HG03558 (cell line): ENCODE measurements around the gene TUBA3E.
"Not testable (repeated sequence)": the region's sequence is repeated elsewhere in the genome, so short reads cannot be mapped to it uniquely, and the experiment has no call there.

Experiments
- ATAC-seq: cut with Tn5 transposase; IDR thresholded peaks from one replicate; pipeline ENCODE4 v1.9.1; 2021; ENCODE audit warnings: moderate number of reproducible peaks; ENCODE audit not compliant: unreplicated experiment; ENCODE audit errors: extremely low read depth

Gene TUBA3E

DNA sequence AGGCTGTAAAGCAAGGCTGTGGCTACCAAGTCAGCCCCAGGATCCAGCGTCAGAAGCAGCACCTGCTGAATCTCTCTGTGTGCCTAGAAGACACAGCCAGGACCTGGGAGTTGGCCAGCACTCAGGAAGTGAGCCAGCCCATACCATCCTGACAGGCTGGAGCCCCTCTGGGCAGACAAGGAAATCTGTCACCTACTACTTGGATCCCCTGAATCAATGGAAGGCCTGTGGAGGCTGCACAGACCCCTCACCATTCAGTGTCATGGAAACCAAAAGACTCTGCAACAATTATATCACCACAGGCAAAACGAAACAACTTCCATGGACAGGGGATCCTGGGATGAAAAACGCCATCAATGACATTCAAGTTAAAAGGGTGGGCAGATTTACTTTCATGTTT is 31.6 kb downstream of the TUBA3E start:
- not testable (repeated sequence) for ATAC-seq

- ATAC-seq: no peak
Observed at GRCh38 chr2:130165293-130166016, 32.8 kb downstream of the TUBA3E start.

DNA sequence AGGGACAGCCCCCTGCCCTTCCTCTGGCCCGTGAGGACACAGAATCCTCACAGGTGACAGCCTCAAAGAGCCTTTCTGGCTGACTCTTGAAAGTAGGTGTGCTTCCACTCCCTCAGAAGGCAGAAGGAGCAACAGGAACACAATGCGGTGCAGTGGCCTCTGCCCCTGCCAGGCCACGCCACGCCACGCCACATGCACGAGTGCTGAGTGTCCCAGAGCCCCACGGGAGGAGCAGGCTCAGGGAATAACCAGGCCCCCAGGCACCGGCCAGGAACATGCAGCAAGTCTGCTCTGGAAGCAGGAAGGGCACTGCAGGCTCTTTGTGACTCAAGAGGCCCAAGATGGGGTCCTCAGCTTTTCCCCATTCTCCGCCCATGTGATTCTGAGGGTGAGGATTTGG is 35.3 kb downstream of the TUBA3E start:
- no peak for ATAC-seq

GRCh38 chr2:130162486-130162885 is 35.8 kb downstream of the TUBA3E start:
- ATAC-seq: not testable (repeated sequence)

GRCh38 chr2:130160838-130161705 is 37.2 kb downstream of the TUBA3E start:
- not testable (repeated sequence) for ATAC-seq

DNA sequence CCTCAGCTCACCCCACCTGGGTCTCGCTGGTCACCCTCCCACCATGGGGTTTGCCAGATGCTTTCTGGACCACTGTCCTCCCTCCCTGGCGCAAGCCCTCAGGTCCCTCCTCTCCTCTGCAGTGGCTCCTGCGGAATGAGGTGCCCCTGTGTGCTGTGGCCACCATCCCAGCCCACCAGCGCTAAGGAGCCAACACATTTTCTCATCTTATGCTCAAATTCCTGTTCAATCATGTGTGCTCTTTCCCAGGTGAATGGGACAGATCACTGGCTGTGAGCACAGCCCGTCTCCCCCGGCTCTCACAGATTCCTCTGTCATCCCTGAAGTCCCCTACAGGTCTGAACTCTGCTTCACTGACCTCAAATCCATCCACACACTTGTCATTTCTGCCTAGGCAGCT is 38.1 kb downstream of the TUBA3E start:
- ATAC-seq: no peak

- not testable (repeated sequence) for ATAC-seq
Observed at GRCh38 chr2:130159376-130159775, 38.9 kb downstream of the TUBA3E start.

- no peak for ATAC-seq
Observed at GRCh38 chr2:130158631-130159030, 39.6 kb downstream of the TUBA3E start.

- peak; percentile 55 for ATAC-seq
Observed at GRCh38 chr2:130157825-130158514, 40.3 kb downstream of the TUBA3E start.

DNA sequence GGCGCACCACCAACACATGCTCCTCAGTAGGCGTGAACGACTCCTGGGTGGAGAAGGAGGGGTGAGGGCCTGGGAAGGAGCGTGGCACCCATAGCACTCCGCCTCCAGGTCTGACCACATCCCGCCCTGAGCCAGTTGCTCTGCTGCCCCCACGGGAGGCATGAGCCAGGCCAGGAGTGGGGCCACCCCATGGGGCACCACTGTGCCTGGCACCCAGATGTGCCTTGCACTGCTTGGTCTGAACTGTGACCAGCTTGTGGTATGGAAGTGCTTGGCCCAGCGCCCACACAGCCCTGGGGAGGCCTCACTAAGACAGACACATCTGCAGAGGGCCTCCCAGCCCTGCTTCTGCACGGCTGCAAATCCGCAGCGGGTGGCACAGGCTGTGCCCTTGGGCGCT is 40.9 kb downstream of the TUBA3E start:
- not testable (repeated sequence) for ATAC-seq

- no peak for ATAC-seq
Observed at GRCh38 chr2:130156624-130157004, 41.6 kb downstream of the TUBA3E start.

DNA sequence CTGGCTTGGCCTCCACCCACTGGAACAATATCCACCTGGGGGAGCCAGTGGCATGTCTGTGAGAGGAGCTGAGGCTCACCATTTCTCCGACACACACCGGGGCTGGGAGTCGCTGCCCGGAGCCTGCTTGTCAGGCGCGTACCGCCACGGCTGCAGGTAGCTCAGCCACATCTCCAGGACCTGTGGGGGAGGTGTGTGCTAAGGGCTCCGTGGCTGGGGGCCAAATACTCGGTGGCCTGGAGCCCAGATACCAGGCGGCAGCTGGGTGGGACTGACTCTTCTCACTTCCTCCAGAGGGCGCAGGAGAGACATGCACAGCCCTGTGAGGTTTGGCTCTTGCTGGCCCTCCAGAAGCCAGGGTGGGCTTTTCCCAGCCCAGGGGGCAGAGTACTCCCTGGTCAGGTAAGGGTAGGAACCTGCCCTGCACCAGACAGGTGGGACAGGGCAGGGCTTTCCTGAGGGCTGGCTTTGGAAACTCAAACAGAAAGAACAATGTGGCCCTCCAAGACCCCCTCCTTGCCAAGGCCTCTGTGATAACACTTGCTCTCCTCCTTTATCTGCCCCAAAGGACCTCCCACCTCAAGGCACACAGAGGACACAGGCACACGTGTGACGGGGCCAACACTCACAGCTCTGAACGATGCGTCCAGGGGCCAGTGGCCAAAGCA is 42.1 kb downstream of the TUBA3E start:
- ATAC-seq: not testable (repeated sequence)

DNA sequence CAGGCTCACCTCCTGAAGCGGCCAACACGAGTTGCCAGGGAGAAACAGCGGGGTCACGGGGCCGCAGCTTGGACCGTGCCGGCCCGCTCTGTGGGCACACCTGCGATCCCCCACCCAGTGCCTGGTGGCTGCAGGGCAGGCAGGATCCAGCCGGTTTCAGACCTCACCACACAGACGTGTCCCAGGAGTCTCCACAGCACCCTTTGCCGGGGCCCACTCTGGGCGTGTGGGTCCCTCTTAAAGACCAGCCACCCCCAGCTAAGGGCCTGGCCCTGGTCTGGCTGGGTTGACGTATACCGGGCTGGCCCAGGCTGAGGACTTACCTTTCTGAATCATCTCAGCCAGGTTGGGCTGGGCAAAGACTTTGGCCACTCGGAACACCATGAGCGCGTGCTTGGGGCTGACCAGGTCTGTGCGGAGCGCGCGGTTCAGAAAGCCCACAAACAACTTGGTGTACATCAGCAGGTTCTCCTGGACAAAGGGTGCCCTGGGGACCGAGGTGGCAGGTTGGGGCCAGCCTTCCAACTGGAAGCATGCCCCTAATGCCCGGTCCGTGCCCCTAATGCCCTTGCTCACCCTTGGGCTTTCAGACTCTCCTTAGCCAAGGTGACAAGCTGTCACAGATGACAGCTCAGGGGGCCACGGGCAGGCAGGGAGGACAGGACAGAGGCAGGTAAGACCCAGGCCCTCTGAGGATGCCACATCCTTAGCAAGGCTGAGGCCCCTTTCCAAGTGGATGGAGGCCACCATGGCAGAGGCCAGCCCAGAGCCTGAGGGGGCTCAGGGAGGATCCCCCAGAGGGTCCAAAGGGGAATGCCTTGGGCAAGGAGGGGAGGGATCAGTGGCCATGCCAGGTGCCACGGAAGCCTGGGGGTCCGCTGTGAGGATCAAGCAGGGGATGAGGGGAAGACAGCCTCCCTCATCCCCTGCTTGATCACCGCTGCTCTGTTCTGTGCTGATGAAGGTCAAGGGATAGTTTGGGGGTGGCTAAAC is 43.2 kb downstream of the TUBA3E start:
- no peak for ATAC-seq

- ATAC-seq: not testable (repeated sequence)
Observed at GRCh38 chr2:130154423-130154770, 43.8 kb downstream of the TUBA3E start.

DNA sequence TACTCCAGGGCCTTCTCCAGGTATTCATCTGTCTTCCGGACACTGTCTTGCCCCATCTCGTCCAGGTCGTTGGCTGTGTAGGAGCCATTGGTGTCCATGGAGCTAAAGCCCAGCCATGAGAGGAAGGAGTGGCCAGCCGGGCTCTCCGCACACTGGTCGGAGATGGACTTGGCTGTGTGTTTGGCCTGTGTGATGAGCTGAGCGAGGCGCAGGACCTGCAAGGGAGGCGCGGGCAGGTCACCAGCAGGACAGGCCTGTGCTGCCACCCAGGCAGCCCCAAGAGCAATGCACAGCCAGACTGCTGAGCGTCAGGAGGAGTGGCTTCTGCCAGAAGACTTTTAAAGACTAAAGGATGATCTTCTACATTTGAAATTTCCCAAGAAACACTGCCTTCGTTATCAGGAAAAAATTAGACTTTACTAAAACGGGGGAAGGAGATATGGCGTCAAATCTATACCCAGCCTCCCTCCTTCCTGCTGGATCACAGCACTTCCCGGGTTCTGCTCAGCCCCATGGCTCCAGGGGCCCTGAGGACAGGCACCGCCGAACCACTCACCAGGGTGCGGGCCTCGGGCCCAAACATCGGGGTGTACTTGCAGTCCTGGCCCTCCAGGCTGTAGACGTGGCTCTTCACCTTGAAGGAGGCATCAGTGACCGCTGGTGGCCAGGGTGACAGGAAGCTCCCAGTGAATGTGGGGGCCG is 44.4 kb downstream of the TUBA3E start:
- ATAC-seq: not testable (repeated sequence)

DNA sequence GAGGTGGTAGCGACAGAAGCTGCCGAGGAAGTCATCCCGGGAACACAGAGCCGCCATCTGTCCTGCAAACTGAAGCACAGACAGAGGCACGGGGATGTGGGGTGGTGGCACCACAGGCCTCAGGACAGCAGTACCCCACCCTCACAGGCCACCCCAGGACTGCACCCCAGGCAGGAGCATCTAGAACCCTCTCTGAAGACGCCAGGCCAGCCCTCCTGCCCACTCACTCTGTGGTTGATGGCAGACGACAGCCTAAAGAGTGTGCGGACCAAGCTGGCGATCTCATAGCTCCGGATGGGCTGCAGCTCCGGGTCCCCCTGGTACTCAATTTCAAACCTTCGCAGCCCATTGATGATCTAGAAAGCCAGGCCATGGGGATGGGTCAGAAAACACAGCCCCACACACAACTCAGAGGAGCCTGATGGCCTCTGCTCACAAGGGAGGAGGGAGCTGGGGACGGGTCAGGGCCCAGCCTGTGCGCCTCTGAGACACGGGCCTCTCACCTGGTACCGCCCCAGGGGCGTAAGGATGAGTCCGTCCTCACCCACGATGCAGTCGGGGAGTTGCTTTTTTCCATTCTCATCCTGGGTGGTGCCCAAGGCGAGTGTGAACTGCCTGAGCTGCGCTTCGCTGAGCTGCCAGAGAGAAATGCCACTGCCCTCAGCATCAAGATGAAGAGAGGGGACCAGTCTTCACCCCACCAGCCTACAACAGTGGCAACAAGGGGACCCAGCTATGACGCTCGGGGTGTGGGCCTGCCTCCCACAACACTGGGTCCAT is 45.2 kb downstream of the TUBA3E start:
- no peak for ATAC-seq

DNA sequence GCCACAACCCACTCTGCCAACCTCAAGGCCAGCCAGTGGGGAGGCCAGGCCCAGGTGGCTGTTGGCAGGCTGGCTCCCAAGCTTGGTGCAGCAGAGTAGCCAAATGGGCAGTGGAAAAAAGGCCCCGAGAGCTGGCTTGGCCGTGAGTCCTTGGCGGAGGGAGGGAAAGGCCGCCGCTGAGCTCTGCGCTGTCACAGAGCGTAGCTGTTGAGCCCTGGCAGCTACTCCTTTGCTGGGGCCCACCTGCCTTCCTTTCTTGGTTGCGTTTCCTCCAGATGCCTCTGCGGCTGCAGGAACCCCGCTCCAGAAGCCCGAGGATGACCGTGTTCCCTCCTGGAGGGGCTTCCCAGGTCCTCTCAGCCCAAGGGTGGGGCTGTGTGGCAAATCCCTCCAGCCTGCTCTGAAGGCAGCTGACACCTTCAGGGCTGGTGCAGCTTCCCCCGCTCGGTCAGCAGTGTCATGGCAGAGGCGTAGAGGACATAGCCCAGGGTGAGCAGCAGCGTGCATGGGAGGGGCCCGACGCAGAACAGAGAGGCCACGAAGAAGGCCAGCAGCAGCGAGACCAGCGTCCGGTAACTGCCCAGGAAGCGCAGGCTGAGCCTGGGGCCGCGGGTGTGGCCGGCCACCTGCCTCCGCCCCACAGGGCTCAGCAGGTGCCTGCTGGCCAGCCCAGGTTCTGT is 46.0 kb downstream of the TUBA3E start:
- ATAC-seq: not testable (repeated sequence)
